HepG2 (cell line): Measurements from ENCODE around the gene PRR29. TPM values are rescaled to one million over a fixed set of nuclear protein-coding genes. Genes with fewer than 3 reads are reported as not detected.

Source experiments
- ARNT2 ChIP-seq: sonication (generic); formaldehyde crosslinking; IDR thresholded peaks from 2 replicates; pipeline ENCODE4 v1.8.0; 2022; ENCODE audit warnings: mild to moderate bottlenecking, low read depth, missing genetic modification reagents, moderate library complexity
- DR1 ChIP-seq: sonication (generic); formaldehyde crosslinking; IDR thresholded peaks from 2 replicates; pipeline ENCODE4 v1.8.0; 2021; ENCODE audit warnings: mild to moderate bottlenecking, missing genetic modification reagents, inconsistent platforms
- IRF2 ChIP-seq: IDR thresholded peaks from 2 replicates; pipeline ENCODE4 v1.6.1; 2018; ENCODE audit warnings: missing genetic modification reagents, missing compliant biosample characterization
- LCORL ChIP-seq, 2 experiments: fragments of 450-650 bp in 1 of 2; sonication (generic) in 1 of 2; formaldehyde crosslinking in 1 of 2; IDR thresholded peaks; 2 replicates each; pipeline versions ENCODE4 v1.5.0 to v1.6.1; 2017 to 2020; ENCODE audit warnings: antibody characterized with exemption in 1 of 2, missing genetic modification reagents in 1 of 2
- MED8 ChIP-seq: sonication (generic); formaldehyde crosslinking; IDR thresholded peaks from 2 replicates; pipeline ENCODE4 v1.8.1; 2023; ENCODE audit warnings: mild to moderate bottlenecking, missing genetic modification reagents; ENCODE audit not compliant: insufficient replicate concordance
- PITX1 ChIP-seq: sonication (generic); formaldehyde crosslinking; IDR thresholded peaks from 2 replicates; pipeline ENCODE4 v1.5.1; 2020; ENCODE audit warnings: mild to moderate bottlenecking, missing genetic modification reagents
- POGK ChIP-seq: sonication (generic); formaldehyde crosslinking; conservative IDR thresholded peaks from 2 replicates; pipeline ENCODE4 v1.8.0; 2022; ENCODE audit warnings: mild to moderate bottlenecking, moderate library complexity, missing genetic modification reagents
- PPARG ChIP-seq: conservative IDR thresholded peaks from 2 replicates; pipeline ENCODE4 v1.6.1; 2016; ENCODE audit warnings: missing biosample characterization, missing genetic modification reagents
- SIX4 ChIP-seq: sonication (generic); formaldehyde crosslinking; IDR thresholded peaks from 2 replicates; pipeline ENCODE4 v1.4.0; 2020; ENCODE audit warnings: missing genetic modification reagents
- SNAPC4 ChIP-seq: sonication (generic); formaldehyde crosslinking; IDR thresholded peaks from 2 replicates; pipeline ENCODE4 v1.4.0; 2020; ENCODE audit warnings: mild to moderate bottlenecking, missing genetic modification reagents
- ZBTB3 ChIP-seq: sonication (generic); formaldehyde crosslinking; IDR thresholded peaks from 2 replicates; pipeline ENCODE4 v1.4.0; 2020; ENCODE audit warnings: low read depth, mild to moderate bottlenecking, moderate library complexity, missing genetic modification reagents, borderline replicate concordance
- ZNF430 ChIP-seq: sonication (generic); formaldehyde crosslinking; IDR thresholded peaks from 2 replicates; pipeline ENCODE4 v1.9.0; 2021; ENCODE audit warnings: mild to moderate bottlenecking, missing genetic modification reagents
- ZNF510 ChIP-seq: sonication (generic); formaldehyde crosslinking; IDR thresholded peaks from 2 replicates; pipeline ENCODE4 v1.4.0; 2020; ENCODE audit warnings: low read depth, mild to moderate bottlenecking, missing genetic modification reagents
- ZNF652 ChIP-seq: IDR thresholded peaks from 2 replicates; pipeline ENCODE4 v1.6.1; 2016; ENCODE audit warnings: low read depth, borderline replicate concordance
- ZNF879 ChIP-seq: sonication (generic); formaldehyde crosslinking; IDR thresholded peaks from 2 replicates; pipeline ENCODE4 v1.8.1; 2023; ENCODE audit warnings: missing genetic modification reagents
- ZSCAN25 ChIP-seq: sonication (generic); formaldehyde crosslinking; IDR thresholded peaks from 2 replicates; pipeline ENCODE4 v1.8.0; 2022; ENCODE audit warnings: mild to moderate bottlenecking, missing genetic modification reagents
- polyA plus RNA-seq, 8 experiments: library from polyadenylated mRNA; depleted of rRNA in 3 of 8; stranded (reverse) in 7 of 8; unstranded in 1 of 8; fragments of >200 nt; fragmentation: Illumina TruSeq in 4 of 8; extraction: Trizol in 4 of 8; gene quantifications; 2 replicates each; pipeline versions ENCODE4 v1.2.1 to v1.2.3, GENCODE V29; 2011 to 2016; ENCODE audit warnings: low read depth in 4 of 8, missing spikeins in 1 of 8, mixed read lengths in 1 of 8; ENCODE audit not compliant: insufficient read depth in 1 of 8
- total RNA-seq, 5 experiments: library from RNA; depleted of rRNA; stranded (reverse); fragments of >200 nt; fragmentation: Illumina TruSeq; extraction: Trizol; gene quantifications; 2 replicates each; pipeline ENCODE4 v1.2.3, GENCODE V29; 2016; ENCODE audit warnings: low read depth in 1 of 5
- TF ChIP-seq, protein P1 (sequence below): sonication (generic); formaldehyde crosslinking; IDR thresholded peaks from 2 replicates; pipeline ENCODE4 v1.9.0; 2022; ENCODE audit warnings: low read depth, missing genetic modification reagents
- TF ChIP-seq, protein P2 (sequence below): sonication (generic); formaldehyde crosslinking; IDR thresholded peaks from 2 replicates; pipeline ENCODE4 v1.4.0; 2020; ENCODE audit warnings: missing genetic modification reagents

Gene PRR29
- total and polyA plus RNA-seq, 2 of the 13 experiments (the other 11 are each of a cell fraction or from before 2014, with no cell fraction given) = 0.07 to 0.20 TPM

DNA sequence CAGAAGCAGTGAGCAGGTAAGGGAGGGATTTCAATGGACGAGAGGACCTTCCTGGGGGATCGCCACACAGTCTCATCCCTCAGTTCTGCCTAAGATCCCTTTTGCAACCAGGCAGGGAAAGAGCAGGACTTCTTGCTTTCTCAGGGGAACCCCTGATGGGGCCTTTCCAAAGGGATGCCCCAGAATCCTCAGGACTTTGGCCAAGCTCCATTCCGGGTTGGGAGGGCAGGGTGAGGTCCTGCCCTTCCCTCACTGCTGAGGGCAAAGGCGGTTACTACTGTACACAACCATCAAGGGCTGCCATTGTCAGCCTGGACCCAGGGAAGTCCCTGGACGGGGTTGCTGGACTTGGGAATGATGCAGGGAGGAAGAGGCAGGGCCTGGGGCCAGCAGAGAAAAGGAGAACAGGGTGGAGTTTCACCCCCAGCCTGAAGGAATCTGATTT lies 9.7 kb downstream of the PRR29 start (continued):
- TF ChIP-seq, protein P1, sequence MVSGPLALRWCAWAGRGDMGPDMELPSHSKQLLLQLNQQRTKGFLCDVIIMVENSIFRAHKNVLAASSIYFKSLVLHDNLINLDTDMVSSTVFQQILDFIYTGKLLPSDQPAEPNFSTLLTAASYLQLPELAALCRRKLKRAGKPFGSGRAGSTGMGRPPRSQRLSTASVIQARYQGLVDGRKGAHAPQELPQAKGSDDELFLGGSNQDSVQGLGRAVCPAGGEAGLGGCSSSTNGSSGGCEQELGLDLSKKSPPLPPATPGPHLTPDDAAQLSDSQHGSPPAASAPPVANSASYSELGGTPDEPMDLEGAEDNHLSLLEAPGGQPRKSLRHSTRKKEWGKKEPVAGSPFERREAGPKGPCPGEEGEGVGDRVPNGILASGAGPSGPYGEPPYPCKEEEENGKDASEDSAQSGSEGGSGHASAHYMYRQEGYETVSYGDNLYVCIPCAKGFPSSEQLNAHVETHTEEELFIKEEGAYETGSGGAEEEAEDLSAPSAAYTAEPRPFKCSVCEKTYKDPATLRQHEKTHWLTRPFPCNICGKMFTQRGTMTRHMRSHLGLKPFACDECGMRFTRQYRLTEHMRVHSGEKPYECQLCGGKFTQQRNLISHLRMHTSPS (CRISPR knock-in tag) = 0 out of 2 replicates have a peak, but pooled peaks have one; percentile 55
- TF ChIP-seq ZBTB3 (CRISPR knock-in tag) = no peak
- no peak for TF ChIP-seq ZNF510 (CRISPR knock-in tag)
- TF ChIP-seq SIX4 (CRISPR knock-in tag) = no peak
- peak; percentile 70 for TF ChIP-seq ZSCAN25 (CRISPR knock-in tag)
- no peak for TF ChIP-seq DR1 (CRISPR knock-in tag)
- no peak for TF ChIP-seq POGK (CRISPR knock-in tag)
- no peak for TF ChIP-seq ZNF879
- TF ChIP-seq PPARG (CRISPR knock-in tag) = 0 out of 2 replicates have a peak, but pooled peaks have one; percentile 16
- 0 out of 2 replicates have a peak, but pooled peaks have one; percentile 13 for TF ChIP-seq ZNF430
- no peak for TF ChIP-seq LCORL (IDR thresholded peaks at IDR 0.05)
- TF ChIP-seq LCORL (CRISPR knock-in tag; IDR thresholded peaks at IDR 0.05) = peak; percentile 77
- TF ChIP-seq SNAPC4 = no peak
- no peak; the same call in 1 of the 2 replicates for TF ChIP-seq IRF2
- no peak for TF ChIP-seq ZNF652 (CRISPR knock-in tag)
- peak; percentile 71 for TF ChIP-seq PITX1
- TF ChIP-seq MED8 (CRISPR knock-in tag) = peak; percentile 27
- no peak for TF ChIP-seq ARNT2 (CRISPR knock-in tag)
- TF ChIP-seq, protein P2, sequence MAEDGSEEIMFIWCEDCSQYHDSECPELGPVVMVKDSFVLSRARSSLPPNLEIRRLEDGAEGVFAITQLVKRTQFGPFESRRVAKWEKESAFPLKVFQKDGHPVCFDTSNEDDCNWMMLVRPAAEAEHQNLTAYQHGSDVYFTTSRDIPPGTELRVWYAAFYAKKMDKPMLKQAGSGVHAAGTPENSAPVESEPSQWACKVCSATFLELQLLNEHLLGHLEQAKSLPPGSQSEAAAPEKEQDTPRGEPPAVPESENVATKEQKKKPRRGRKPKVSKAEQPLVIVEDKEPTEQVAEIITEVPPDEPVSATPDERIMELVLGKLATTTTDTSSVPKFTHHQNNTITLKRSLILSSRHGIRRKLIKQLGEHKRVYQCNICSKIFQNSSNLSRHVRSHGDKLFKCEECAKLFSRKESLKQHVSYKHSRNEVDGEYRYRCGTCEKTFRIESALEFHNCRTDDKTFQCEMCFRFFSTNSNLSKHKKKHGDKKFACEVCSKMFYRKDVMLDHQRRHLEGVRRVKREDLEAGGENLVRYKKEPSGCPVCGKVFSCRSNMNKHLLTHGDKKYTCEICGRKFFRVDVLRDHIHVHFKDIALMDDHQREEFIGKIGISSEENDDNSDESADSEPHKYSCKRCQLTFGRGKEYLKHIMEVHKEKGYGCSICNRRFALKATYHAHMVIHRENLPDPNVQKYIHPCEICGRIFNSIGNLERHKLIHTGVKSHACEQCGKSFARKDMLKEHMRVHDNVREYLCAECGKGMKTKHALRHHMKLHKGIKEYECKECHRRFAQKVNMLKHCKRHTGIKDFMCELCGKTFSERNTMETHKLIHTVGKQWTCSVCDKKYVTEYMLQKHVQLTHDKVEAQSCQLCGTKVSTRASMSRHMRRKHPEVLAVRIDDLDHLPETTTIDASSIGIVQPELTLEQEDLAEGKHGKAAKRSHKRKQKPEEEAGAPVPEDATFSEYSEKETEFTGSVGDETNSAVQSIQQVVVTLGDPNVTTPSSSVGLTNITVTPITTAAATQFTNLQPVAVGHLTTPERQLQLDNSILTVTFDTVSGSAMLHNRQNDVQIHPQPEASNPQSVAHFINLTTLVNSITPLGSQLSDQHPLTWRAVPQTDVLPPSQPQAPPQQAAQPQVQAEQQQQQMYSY (CRISPR knock-in tag) = peak; percentile 96
